Stimulated activated CD4-positive, alpha-beta T cell treated with anti-CD3 and anti-CD28 coated beads, Interleukin-1b, Interleukin-23, amount 100 ng/mL, for 48 hours (primary cell): ENCODE results near the gene NXPH2.

Experiments
- DNase-seq: peaks from one replicate; pipeline ENCODE4 v3.0.0-alpha.2; 2020

Gene NXPH2

DNA sequence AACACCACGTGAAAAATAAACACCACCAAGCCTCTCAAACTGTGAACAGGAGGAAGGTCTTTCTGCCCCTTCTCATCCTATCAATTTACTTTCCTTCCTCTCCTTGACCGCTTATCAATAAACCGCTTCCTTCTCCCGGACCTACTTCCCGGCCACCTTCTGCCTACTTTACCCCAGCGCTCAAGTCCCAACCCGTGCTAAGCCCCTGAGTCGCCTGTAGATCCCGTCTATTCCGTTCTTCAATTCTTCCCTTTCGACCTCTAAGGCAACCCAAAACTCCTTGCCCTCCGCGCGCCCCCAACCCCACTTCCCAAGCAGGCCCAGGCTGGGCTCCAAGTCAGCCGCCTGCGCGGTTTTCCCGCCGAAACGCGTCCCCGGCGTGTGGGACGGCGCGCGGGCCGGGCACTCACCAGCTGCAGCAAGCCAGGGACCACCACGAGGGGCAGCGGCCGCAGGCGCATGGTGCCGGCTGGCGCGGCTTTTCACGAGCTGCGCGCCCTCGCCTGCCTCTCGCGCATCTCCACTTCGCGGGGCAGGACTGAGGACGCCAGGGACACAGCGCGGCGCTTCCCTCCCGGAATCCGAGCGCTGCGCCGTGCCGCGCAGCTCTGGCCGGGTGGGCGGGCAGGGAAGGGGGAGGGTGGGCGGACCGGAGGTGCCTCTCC lies at the start of gene NXPH2:
NXPH2 (minus strand) TSS at position 610 of the 665 bp plus-strand sequence; CDS start at position 461, 149 bp downstream.
- DNase-seq, result no peak

DNA sequence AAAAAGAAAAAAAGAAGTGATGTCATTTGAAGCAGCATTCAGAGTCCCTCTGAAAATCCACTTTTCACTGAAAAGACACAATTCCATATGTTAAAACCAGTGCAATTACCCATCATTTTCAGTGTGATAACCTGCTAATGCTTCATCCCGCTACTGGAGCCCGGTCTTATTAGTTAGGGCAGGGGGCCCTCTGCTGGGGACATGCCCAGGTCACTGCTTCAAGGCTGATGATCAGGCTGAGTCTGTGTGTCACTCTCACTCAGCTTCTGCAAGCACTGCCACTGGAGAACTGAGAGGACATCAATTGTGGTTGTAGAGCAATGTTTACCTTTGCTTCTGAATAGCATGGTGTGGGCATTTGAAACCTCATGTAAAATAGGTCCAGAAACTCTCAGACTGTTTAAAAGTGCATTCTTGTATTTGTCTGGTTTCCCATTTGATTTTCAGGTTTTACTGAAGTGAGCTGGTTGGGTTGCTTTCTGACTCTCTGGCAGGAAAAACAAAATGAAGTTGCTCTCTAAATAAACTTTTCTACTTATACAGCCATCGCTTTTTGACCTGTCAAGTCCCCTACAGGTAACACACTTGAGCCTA lies 49.2 kb upstream of the NXPH2 start:
- DNase-seq, result peak; percentile 25

GRCh38 chr2:138827426-138828054 lies 47.4 kb upstream of the NXPH2 start:
- DNase-seq, result no peak

DNA sequence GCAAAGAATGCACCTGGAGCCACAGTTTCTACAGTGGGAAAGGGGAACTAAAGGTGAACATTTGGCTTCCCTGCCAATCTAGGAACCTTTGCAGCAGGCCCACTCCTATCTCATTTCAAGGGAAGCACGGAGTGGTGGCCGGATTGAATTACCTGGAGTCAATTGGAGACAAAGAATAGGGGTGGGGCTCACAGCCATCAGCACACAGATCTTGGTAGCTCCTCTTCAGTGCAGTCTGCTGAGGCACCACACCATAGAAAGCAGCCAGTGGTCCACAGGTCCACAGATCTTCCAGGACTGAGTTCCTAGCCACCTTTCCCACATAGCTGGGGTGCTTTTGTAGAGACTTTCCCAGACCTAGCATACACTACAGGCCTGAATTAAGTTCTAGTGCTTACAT lies 43.5 kb upstream of the NXPH2 start:
- DNase-seq, result no peak

- DNase-seq, result no peak
Measured at GRCh38 chr2:138819964-138820363, 39.8 kb upstream of the NXPH2 start.

- no peak for DNase-seq
Measured at GRCh38 chr2:138818556-138818955, 38.4 kb upstream of the NXPH2 start.

- DNase-seq, result no peak
Measured at GRCh38 chr2:138814123-138814898, 34.1 kb upstream of the NXPH2 start.

GRCh38 chr2:138811431-138811830 lies 31.2 kb upstream of the NXPH2 start:
- no peak for DNase-seq

- no peak for DNase-seq
Measured at GRCh38 chr2:138794724-138795123, 14.5 kb upstream of the NXPH2 start.

DNA sequence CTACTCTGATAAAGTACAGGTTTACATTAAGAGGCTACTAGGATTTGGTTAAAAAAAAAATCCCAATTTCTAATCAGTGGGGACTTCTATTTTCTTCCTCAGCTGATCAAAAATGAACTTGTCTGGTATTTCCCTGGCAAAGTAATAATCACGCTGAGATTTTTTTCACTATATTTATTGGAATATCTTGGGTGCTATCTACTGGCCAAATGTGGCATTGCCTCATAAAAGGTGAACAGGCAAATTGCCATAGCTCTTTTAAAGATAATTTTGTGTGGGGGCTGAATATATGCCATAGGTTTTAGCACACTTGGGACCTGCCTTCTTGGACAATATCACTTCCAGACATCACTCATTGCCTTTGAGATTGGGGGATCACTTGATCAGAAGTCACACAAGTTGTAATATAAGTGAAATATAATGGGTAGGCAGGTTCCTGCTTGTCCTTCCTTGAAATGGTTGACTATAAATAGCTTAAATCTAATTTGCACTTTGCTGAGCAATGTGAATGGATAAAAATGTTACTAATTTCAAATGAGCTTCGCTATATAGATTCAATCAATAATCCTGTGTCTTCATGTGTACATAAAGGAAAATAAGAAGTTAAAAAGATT lies 7.0 kb upstream of the NXPH2 start:
- no peak for DNase-seq

- DNase-seq, result no peak
Measured at GRCh38 chr2:138782383-138782782, 2.2 kb upstream of the NXPH2 start.

GRCh38 chr2:138780908-138781307 lies 718 bp upstream of the NXPH2 start:
- DNase-seq, result no peak

- no peak for DNase-seq
Measured at GRCh38 chr2:138780446-138780880, 273 bp upstream of the NXPH2 start.

DNA sequence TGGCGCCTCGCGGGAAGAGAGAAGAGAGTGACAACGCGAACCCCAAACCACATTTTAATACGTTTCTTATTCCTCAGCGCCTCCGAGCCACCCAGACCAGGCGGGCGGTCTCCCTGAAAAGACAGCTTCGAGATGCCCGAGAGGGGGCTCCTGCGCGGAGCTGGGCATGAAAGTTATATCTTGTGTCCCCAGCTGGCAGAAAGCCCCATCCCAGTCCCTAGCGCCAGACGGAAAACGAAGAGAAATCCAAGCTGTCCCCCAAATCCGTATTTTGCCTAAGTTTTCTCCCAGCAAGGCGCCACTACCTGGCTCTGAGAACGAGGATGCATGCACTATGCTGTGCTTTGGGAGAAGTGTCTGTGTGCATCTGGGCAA lies 797 bp downstream of the NXPH2 start:
- no peak for DNase-seq

GRCh38 chr2:138777996-138778395 lies 2.2 kb downstream of the NXPH2 start:
- DNase-seq, result no peak

- DNase-seq, result no peak
Measured at GRCh38 chr2:138775736-138776135, 4.5 kb downstream of the NXPH2 start.

DNA sequence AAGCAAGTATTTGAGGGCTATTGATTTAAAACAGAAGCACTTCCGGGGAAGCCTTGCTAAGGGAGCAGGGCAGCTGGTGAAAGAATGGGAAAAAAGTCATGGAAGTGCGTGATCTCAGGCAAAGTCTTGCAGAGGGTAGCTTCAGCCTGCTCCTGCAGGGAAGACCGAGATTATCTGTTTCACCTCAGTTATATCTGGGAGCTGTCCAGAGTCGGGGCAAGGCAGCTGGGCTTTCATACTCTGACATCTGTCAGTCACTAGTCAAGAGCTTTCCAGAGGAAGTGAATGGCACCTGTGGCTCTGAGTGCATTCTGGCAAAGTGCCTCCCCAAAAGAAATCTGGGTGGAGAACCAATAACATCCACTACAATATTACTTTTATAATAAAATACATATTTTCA lies 8.7 kb downstream of the NXPH2 start:
- no peak for DNase-seq

DNA sequence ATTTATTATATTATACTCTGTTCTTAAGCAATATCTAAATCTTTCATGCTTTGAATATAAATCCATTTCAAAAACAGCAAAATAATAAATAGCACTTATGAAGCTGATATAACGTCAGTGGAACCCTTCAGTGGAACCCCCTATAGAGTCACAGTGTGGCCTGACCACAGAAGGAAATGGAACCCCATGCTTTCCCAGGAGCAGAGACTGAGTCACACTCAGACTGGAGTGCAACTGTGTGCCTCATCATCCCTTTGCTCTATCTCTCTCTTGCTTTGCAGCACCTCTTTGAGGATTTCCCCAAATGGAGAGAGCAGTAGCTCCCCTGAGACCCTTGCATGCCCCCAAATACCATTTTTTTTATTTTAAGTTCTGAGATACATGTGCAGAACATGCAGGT lies 13.1 kb downstream of the NXPH2 start:
- DNase-seq, result no peak

- no peak for DNase-seq
Measured at GRCh38 chr2:138766464-138766863, 13.7 kb downstream of the NXPH2 start.

DNA sequence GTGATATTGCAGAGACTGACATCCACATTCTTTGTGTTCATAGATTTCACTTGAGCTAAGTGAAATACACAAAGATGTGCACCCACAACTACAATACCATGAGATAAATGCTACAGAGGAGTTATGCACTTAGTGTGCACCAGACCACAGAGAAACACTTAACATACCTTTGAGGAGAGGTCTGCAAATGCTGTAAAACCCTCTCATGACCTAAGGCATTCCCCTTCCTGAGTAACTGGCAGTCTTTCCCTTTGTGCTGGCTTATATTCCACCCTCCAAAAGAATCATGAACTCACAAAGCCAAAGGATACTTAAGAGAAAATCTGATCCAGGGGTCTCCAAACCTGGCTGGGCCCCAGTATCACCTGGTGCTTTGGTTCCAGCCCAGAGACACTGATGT lies 16.2 kb downstream of the NXPH2 start:
- no peak for DNase-seq

DNA sequence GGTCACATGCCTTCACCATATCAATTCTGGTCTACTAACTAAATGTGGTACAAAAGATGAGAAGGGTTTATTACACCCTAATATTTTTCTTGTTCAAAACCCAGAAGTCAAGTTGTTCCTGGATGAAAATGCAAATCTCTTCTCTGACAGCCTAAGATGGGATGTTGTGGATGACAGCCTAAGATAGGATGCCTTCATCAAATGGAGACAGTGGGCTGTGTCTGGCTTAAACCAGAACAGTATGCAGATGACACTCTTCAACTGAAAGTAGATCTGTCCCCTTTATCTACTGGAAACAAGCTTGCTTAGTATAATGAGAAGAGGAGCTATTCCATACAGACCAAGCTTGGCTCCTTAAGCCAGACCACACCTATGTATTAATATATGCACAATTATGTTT lies 17.7 kb downstream of the NXPH2 start:
- no peak for DNase-seq

- no peak for DNase-seq
Measured at GRCh38 chr2:138760676-138761075, 19.5 kb downstream of the NXPH2 start.

- DNase-seq, result no peak
Measured at GRCh38 chr2:138757384-138757783, 22.8 kb downstream of the NXPH2 start.
